PFSK-1 (cell line): Measurements from ENCODE around the gene NARF.

Experiments used
- FOXP2 ChIP-seq: optimal IDR thresholded peaks from 2 replicates; pipeline ENCODE3; 2011; ENCODE audit warnings: borderline replicate concordance, control low read depth, inconsistent platforms; ENCODE audit not compliant: insufficient read depth; ENCODE audit errors: extremely low read length, extremely low read depth
- POLR2AphosphoS5 ChIP-seq: IDR thresholded peaks from 2 replicates; pipeline ENCODE4 v1.6.1; 2012; ENCODE audit warnings: low read depth, mild to moderate bottlenecking, control low read depth, low read length, moderate library complexity
- REST ChIP-seq, 2 experiments: IDR thresholded peaks; 2 replicates each; pipeline versions ENCODE4 v1.6.1 to v1.8.0; 2011 to 2012; ENCODE audit warnings: low read depth in 2 of 2, low read length in 2 of 2, control low read depth in 1 of 2, inconsistent platforms in 1 of 2, mild to moderate bottlenecking in 1 of 2, moderate library complexity in 1 of 2; ENCODE audit not compliant: insufficient read depth in 1 of 2
- SIN3A ChIP-seq: IDR thresholded peaks from 2 replicates; pipeline ENCODE4 v1.6.1; 2012; ENCODE audit warnings: mild to moderate bottlenecking, low read length, moderate library complexity, borderline replicate concordance; ENCODE audit not compliant: insufficient read depth
- TAF1 ChIP-seq: IDR thresholded peaks from 2 replicates; pipeline ENCODE4 v1.6.1; 2012; ENCODE audit warnings: low read length, control low read depth, borderline replicate concordance; ENCODE audit not compliant: insufficient read depth

- no peak for TF ChIP-seq POLR2AphosphoS5
- TF ChIP-seq SIN3A = no peak
- TF ChIP-seq REST (IDR thresholded peaks at IDR 0.05; ENCODE audit: insufficient read depth in 1 of 2, low read depth in 2 of 2, low read length in 2 of 2) = no peak
- TF ChIP-seq TAF1 = no peak
- TF ChIP-seq FOXP2 = no peak
Observed at GRCh38 chr17:82415786-82416185, 42.8 kb upstream of the NARF start.
